Measurements from ENCODE around the gene THSD7A.

Gene THSD7A

DNA sequence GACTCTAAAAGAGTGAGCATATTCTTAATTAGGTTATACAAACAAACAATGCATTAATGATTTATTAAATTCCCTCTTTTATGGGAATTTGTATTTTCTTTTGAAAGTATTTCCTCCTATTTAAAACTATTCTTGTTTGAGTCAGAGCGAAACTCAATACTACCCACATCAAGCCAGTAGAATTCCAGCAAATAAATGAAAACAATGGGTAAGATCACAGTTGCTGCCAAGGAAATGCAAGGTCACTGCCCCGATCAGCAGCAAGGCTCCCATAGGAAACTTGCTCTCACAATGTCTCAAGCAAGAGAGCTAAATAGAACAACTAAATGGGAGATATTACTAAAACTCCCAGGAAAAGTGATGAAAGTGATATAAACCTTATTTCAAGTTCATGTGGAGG, 206.3 kb downstream of the THSD7A start:
- no peak for DNase-seq

DNA sequence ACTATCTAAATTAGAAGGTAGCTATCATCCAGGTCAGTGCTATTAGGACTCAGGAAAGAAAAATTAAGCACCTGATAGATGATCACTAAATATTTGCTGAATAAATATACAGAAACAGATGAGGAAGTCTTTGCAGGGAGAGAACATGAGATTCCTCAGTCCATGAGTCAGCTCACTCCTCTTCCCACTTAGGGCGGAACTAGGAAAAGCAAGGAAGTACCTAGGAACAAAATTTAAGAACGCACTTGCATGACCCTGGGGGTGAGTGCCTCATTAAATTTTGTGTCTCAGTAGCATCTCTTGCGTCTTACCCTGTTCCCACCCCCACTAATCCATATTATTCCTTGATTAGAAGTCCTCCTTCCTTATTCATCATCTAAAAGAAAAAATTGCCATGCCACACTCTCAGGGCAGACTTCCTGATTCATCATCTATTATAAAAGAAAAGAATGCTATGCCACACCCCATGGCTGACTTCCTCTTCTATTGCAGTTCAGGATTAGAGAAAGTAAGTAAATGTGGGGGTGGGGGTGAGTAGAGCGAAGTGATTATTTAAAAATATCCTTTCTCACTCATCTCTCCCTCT, 208.8 kb downstream of the THSD7A start:
- DNase-seq: no peak

DNA sequence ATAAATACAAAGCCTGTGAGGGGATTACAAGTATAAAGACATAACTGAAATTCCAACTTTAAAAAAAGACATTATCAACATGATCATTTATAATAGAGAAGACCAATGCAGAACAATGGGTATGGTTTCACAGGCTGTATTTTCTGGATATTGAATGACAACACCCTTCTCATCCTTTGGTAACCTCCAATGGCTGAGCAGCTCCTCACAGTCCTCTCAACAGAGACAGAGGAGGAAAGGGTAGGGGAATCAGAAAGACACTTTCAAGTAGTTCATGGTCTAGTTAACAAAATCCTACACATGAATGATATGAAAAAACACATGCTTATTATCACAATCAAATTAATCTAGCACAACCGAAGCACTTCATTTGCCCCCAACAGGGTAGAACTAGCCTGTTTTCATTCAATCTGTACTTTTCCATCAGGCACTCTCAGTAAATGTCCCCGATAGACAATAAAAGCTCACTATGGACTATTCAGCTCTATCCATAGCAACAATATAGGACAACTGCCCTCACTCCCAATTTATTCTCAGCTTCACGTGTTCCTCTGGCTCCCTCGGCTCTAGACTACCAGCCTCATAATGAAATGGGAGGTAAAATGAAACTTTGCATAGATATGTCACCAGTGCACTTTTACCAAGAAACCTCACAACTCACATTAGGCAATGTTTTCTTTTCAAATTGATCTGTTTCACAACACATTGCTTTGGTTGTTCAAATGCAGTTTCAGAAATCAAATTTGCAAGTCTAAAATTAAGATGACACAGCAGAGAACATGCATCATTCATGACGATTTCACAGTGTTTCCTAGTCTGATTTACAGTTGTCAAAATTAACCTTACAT, 211.4 kb downstream of the THSD7A start:
- no peak for DNase-seq

DNA sequence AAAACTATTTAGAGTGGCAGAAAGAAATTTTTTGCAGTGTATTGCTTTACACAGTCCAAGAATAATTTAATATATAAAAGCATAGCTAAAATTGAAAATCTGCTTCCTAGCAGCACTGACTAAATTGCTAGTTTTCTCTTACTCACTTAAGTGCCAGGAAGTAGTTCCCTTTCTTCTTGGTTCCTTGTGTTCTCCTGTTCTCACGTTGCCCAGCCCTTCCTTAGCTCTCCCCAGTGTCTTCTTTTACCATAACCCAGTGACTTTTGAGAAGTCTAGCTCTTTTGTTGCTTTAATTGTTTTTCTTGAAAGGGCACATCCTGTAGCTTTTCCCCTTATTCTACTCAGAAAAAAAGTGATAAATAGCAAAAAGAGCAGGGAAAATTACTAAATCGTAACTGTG, 215.5 kb downstream of the THSD7A start:
- no peak for DNase-seq

DNA sequence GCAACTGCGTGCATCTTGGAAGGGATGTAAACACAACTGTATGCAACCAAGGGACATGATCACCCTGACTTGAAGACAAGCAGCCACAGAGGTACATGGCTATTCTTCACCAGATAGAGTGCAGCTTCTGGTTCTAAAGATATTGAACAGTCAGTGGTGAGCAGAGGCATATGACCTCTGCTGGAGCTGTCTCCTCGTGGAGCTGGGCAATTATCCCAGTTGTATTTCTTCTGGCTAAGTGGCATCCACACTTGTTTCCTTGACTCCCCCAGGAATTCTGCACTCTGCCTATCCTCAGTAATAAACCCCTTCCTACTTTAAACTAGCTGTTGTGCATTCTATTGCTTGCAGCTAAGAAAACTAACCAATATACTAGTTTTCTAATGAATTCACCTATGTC, 216.8 kb downstream of the THSD7A start:
- no peak for DNase-seq

DNA sequence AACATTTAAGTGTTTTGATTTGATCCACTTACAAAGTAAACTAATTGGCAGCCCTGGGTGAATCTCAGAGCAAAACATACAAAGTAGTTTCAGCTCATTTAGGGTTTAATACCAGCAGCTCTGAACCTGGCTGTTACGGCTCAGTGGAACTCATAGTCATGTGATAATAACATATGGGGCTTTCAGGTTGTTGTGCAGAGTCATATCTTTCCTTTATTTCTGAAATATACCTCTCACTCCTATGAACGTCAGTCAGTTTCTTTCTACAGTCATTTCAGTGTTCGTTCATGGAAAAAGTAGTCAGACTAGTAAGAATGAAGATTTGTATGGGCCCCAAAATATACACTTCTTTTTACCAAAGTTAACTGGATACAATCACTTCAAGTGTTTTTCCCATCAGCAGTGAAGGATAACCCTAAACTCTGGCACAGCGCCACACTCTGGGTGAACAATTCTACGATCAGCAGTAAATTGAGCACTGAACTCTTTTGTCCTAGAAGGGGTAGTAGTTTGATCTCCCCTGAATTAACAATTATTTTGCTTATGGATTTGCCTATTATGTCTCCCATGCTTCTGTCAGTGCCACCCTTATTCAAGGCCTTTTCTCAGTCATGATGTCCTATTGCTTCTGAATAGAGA, 218.6 kb downstream of the THSD7A start:
- DNase-seq: no peak

- no peak for DNase-seq
These were observed 219.3 kb downstream of the THSD7A start for GRCh38 chr7:11612737-11613136.

DNA sequence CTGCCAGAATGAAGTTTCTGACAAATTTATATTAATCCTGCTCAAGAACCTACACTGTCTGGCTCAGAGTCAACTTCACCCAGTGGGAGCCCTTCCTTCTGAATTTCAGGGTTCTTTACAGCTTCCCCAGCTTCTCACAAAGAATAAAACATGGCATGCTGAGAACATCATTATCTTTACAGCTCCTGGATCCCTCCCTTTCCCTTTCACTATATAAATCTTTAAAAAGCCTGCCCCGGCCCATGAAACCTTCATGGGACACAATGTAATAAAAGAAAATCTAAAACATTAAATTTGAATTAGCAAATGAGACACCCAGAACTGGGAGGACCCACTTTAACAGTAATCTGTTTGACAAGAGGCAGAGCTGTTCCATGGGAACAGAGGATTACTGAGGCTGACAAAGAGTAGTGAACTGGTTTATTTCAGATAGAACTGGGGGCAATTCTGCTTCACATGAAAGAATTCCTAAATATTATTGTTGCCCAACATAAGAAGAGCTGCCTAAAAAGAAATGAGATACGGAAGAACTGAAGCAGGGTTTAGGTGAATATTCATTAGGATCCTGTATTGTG, 222.8 kb downstream of the THSD7A start:
- DNase-seq: no peak

DNA sequence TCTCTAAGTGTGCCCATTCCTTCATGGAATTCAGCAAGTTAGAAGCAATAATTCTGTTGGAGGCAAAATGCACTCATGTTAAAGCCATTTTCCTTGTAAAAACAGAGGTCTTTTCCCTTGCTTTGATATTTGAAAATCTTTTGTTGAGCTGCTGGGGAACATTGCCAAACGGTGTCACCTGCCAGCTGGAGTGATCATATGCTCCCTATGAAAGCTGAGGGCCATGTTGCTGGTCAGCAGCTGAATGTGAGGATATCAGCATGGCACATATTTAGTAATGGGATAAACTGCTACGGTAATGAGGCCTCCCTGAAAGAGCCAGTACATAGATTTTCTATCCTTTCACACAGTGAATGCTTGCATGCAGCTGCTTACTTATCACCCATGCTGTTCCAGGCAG, 224.3 kb downstream of the THSD7A start:
- DNase-seq: no peak

- DNase-seq: no peak
These were observed 226.2 kb downstream of the THSD7A start for GRCh38 chr7:11605749-11606148.

DNA sequence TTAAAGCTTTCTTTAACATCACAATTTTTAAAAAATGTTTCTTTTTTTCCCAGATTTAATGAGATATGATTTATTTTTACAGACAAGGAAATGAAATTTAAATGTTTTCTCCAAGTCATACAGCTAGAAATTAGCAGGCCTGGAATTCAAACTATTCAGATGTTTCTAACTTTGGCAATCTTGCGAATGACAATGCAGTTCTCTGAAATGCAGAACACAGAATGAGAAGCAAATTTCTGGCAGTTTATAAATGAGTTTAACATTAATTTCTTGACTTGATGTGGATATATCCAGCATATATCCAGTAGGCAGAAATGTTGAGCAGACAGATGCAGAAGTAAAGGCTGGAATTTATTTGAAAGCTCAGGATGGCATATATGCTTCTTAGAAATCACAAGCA, 227.5 kb downstream of the THSD7A start:
- no peak for DNase-seq

DNA sequence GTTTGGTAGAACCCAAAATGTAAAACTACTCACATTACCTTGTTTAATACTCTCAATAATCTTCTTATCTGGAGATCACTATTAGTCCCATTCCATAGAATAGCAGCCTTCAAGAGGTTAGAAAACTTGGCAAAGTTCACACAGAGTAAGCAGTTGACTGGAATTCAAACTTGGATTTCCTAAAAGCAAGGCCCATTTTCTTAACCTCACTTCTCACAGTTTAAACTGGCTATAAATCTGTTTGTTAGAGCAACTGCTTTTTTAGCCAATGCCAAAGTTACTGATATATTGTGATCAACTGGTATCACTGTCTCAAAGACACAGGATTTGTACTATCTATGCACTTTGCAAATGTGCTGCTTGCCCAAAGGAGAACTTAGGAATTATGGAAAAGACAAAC, 230.2 kb downstream of the THSD7A start:
- DNase-seq: no peak

DNA sequence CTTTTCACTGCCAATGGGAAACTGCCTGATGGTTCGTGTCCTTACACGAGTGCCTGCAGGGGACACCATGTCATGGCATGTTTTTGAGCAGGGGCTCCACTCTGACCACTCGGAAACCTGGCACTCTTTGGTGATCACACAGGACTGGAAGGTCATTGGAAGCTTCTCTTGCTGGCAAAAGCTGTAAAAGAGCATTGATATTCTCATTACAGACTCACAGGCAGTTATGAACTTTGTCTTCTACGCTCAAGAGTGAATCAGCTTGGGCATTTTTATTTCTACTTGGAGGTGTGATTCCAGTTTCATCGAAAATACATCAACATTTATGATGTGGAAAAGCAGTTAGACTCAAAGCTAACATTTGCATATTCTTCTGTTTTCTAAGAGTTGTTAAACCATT, 238.7 kb downstream of the THSD7A start:
- no peak for DNase-seq

- no peak for DNase-seq
These were observed 239.3 kb downstream of the THSD7A start for GRCh38 chr7:11592699-11593098.

- no peak for DNase-seq
These were observed 240.1 kb downstream of the THSD7A start for GRCh38 chr7:11591943-11592342.

GRCh38 chr7:11591055-11591633, 240.9 kb downstream of the THSD7A start:
- DNase-seq: no peak

DNA sequence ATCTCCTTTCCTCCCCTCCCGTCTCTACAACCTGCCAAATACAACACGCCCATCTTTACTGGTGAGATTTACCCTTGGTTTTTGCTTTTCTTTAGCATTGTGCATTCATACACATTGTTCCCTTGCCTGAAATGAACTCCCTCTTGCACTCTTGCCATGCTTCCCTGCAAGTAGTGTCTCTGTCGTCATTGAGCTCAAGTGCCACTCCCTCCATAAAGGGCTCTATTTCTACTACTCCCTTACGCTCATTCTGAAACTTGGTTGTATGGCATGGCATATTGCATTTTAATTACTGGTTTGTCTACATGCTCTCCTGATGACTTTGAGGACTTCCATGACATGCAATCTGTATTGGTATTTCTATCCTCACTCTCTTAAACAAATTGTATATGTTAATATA, 242.7 kb downstream of the THSD7A start:
- no peak for DNase-seq

GRCh38 chr7:11587814-11588213, 244.2 kb downstream of the THSD7A start:
- no peak for DNase-seq

- no peak for DNase-seq
These were observed 244.9 kb downstream of the THSD7A start for GRCh38 chr7:11587048-11587447.

GRCh38 chr7:11584406-11585031, 247.5 kb downstream of the THSD7A start:
- no peak for DNase-seq

DNA sequence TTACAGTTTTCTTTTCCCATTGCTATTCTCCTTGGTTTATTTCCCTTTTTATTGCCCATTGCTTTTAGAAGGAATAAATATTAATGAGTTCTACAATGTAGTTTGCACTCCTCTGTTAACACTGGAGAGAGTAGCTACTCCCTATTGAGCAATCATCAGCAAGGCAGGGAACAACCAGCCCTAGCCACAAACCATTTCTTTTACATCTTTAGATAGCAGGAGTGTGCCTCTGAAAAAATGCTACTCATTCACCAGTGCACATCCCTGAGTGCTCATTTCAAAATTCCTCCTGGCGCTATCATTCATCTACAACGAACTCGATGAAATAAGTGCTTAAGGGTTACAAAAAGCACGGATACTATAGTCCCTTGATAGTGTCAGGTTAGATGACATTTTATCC, 252.9 kb downstream of the THSD7A start:
- no peak for DNase-seq

DNA sequence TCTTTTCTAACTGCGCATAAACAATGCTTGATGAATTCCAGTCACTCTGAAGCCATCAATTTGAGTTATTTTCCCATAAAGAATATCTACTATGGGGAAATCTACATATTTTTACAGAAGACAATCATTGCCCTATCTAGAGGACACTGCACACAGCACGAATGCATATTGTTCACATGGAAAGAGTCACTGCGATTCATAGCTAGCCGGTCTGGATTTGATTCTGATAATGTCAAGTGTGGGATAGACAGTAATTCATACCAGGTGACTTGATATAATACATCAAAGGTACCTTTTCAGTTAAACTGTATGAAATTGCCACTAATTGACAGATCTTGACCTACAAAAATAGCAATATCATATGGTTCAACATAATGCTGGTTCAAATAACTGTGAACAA, 255.7 kb downstream of the THSD7A start:
- no peak for DNase-seq

DNA sequence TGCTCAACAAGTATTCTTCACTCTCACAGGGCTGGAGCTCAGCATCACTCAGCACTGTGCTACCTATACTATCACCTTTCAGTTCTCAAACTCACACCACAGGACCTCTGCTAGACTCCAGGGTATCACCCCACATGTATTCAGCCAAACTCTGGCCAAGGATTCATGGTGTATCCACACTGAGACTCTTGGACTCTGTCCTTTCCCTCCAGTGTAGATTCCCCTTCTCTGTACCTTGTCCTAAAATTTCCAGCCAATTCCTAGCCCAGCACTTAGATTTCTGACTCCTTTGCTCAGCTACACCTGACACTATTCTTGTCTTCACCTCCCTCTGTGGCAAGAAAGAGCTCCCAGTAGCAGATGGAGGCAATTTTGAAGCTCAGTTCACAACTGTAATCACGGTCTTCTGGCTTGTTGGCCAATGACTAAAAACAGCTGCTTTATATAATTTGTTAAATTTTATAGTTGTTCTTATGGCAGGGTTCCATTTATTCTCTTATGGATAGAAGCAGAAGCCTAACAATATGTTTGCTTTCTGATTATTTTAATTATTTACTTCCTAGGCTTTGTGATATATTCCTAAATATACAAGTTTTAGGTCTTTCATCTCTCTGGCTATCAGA, 258.8 kb downstream of the THSD7A start:
- DNase-seq: no peak
